ENCODE results near the gene MKRN1. TPM values are rescaled to one million over a fixed set of nuclear protein-coding genes. Genes with fewer than 3 reads are reported as not detected.
"Not testable (repeated sequence)": the region's sequence is repeated elsewhere in the genome, so short reads cannot be mapped to it uniquely, and the experiment has no call there.

The MKRN1 gene
- polyA plus RNA-seq, 10 donors: 62.1 to 108 (median 75.8) TPM

- no peak for DNase-seq
These were observed 15.6 kb upstream of the MKRN1 start for GRCh38 chr7:140494867-140495266.

- peak in 1 of 3 donors; percentile 13 for DNase-seq
These were observed 9.7 kb upstream of the MKRN1 start for GRCh38 chr7:140489026-140489359.

DNA sequence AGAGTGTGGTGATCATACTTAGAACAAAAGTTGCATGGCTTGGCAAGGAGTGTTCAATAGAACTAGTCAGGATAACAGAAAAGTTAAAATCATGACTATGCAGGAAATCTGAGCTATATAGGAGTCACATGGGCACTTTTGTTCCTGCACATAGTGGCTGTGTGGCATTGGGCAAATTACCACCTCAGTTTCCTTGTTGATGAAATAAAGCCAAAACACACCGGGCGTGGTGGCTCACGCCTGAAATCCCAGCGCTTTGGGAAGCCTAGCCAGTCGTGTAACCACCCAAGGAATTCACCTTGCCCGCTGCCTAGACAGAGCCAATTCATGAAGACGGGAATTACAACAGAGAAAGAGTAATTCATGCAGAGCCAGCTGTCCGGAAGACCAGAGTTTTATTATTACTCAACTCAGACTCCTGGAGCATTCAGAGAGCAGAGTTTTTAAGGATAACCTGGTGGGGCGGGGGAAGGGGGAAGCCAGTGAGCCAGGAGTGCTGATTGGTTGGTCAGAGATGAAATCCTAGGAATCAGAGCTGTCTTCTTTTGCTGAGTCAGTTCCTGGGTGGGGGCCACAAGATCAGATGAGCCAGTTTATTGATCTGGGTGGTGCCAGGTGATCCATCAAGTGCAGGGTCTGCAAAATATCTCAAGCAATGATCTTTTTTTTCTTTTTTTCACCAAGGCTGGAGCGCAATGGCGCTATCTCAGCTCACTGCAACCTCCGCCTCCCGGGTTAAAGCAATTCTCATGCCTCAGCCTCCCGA is 6.4 kb upstream of the MKRN1 start:
- DNase-seq: no peak

GRCh38 chr7:140484951-140485499 is 5.7 kb upstream of the MKRN1 start:
- no peak for DNase-seq

GRCh38 chr7:140484479-140484878 is 5.2 kb upstream of the MKRN1 start:
- no peak for DNase-seq

- DNase-seq: no peak
These were observed 407 bp upstream of the MKRN1 start for GRCh38 chr7:140479739-140480084.

GRCh38 chr7:140478246-140479061 is 851 bp downstream of the MKRN1 start:
- DNase-seq: peak; percentile 11 to 81 (median 27)

- no peak for DNase-seq
These were observed 2.5 kb downstream of the MKRN1 start for GRCh38 chr7:140476698-140477261.

- DNase-seq: peak; percentile 23 to 47 (median 34)
These were observed 3.5 kb downstream of the MKRN1 start for GRCh38 chr7:140475747-140476333.

DNA sequence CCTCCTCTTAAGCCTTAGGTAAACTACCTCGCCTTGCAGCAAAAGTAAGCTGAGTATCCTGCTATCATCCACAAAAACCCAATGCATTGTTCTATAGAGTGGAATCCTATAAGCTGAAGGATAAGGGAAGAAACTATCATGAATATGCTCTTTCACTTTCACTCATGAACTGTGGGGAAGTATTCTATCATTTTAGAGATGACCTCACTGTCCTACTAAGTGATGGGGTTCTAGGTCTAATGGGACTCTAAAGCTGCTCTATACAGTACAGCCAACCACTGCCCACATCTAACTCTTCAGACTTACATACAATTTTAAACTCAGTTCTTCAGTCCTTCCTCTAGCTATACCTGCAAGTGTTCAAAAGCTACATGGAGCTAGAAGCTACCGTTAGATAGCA is 16.2 kb downstream of the MKRN1 start:
- no peak for DNase-seq

- DNase-seq: no peak
These were observed 20.4 kb downstream of the MKRN1 start for GRCh38 chr7:140458916-140459315.

- no peak for DNase-seq
These were observed 21.1 kb downstream of the MKRN1 start for GRCh38 chr7:140458201-140458600.

GRCh38 chr7:140456551-140457051 is 22.7 kb downstream of the MKRN1 start:
- DNase-seq: peak in 1 of 3 donors; percentile 11

DNA sequence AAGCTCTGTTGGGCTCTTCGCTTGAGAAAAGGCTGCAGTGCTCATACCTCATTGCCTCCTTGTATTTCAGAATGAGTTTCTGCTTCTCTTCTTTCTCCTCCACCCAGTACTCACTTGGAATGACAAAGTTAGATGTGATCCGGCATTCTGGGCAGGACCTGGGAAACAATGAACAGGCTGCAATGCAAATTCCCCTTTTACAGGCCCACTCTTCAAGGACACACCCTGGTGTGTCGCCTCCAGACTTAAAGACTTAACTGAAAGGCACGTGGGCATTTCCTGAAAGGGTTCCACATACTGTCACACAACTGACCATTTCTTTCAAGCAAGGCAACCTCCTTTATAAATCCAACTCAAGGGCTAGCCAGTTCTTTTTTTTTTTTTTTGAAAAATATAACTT is 23.6 kb downstream of the MKRN1 start:
- DNase-seq: no peak

DNA sequence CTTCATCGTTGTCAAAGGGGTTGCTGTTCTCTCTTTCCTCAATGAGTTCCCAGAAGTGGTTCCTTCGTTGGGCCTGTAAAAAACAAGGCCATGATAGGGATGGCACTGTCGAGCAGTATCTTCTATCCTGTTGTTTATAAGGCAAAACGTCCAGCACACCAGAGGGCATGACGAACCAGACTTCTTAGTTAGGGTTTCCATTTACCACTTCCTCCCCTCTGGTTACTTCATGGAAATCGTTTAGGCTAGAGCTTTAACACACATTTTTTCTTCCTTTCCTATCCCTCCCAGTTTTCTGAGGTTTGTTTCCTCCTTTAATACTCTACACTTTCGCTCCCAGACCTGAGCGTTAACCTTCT is 24.7 kb downstream of the MKRN1 start:
- no peak for DNase-seq

GRCh38 chr7:140453785-140454656 is 25.3 kb downstream of the MKRN1 start:
- not testable (repeated sequence) for DNase-seq

DNA sequence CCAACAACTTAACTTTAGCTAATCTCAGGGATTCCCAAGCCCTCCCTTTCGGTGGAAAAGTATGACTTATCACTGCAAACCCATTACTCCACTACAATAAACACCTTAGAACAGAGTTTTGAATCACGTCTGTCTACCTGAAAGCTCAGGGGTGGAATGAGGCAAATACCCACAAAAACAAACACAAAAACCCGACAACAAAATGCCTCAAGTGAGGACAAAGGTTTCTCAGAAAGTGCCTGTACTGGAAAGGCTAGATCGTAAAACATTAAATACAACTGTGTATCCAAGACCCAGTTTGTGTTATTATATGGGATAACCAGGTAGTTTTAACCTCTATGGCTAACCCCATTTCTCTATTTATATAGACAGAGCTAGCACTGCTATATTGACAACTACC is 26.0 kb downstream of the MKRN1 start:
- no peak for DNase-seq

- DNase-seq: no peak
These were observed 27.6 kb downstream of the MKRN1 start for GRCh38 chr7:140451716-140452115.

GRCh38 chr7:140448781-140449480 is 30.4 kb downstream of the MKRN1 start:
- no peak for DNase-seq

DNA sequence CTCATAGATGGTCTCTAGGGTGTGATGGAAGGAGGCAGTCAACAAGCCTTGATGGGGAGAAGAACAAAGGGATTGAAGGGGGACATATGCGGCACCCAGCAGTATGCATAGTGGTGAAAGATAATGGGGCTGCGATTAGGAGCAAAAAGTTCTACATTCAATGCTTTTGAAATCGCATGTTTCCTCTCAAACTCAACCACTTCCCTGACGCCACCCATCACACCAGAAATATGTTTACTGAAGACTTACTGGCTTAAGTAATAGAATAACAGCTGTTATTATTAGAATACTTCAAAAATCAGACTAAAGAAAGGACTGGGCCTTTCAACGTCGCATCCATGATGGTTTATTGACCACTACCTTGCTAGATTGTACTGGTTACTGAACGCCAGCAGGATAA is 31.5 kb downstream of the MKRN1 start:
- no peak for DNase-seq

DNA sequence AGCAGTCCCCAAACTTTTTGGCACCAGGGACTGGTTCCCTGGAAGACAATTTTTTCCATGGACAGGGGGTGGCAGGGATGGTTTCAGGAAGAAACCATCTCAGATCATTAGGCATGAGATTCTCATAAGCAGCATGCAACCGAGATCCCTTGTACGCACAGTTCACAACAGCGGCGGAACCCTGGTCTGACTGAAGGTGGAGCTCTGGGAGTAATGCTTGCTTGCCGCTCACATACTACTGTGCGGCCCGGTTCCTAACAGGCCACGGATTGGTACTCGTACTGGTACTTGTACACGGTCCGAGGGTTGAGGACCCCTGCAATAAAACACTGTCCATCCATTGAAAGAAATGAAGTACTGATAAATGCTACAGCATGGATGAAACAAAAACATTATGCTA is 32.8 kb downstream of the MKRN1 start:
- DNase-seq: no peak

Measured in muscle of back (tissue), 11 donors.